GM12874 (cell line): Measurements from ENCODE around the gene EDN3.

Source experiments
- TF ChIP-seq, protein P1 (sequence below): IDR thresholded peaks from 2 replicates; pipeline ENCODE4 v1.5.1; 2011; ENCODE audit warnings: low read depth, mild to moderate bottlenecking, control low read depth, low read length, moderate library complexity; ENCODE audit not compliant: insufficient read depth

EDN3 gene

DNA sequence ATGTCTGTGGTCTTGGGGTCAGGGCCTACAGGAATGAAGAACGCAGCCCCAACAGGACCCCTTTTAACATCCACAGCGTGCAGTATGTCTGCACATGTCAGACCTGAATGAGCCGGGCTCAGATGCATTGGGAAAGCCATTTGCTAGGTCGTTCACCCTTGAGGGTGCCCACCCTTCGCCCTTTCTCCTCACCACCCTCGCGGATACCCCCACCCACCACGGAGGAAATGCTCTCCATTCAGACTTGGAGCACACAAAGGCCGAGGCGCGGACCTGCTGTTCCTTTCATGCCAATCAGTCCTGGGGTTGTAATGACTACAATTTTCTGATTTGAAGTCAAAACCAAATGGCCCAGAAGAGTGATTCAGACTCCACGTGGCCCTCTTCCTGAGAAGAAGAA lies 62.7 kb downstream of the EDN3 start:
- TF ChIP-seq, protein P1, sequence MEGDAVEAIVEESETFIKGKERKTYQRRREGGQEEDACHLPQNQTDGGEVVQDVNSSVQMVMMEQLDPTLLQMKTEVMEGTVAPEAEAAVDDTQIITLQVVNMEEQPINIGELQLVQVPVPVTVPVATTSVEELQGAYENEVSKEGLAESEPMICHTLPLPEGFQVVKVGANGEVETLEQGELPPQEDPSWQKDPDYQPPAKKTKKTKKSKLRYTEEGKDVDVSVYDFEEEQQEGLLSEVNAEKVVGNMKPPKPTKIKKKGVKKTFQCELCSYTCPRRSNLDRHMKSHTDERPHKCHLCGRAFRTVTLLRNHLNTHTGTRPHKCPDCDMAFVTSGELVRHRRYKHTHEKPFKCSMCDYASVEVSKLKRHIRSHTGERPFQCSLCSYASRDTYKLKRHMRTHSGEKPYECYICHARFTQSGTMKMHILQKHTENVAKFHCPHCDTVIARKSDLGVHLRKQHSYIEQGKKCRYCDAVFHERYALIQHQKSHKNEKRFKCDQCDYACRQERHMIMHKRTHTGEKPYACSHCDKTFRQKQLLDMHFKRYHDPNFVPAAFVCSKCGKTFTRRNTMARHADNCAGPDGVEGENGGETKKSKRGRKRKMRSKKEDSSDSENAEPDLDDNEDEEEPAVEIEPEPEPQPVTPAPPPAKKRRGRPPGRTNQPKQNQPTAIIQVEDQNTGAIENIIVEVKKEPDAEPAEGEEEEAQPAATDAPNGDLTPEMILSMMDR, result no peak

DNA sequence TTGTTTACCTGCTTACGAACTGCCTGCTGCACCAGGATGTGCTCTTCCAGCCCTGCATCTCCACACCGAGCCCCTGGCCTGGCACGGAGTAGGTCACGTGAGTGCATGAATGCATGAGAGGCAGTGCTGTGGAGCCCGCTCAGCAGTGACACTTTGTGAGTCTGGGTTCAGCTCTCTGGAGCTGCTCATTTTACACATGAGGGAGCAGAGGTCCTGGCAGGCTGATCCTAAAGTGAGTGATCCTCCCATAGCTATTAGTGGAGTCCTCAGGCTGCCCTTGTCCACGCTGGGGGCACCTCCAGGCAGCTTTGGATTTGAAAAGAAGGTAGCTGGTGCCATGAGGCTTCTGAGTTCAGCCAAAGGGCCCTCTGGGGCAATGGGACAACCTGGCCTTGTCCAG lies 64.2 kb downstream of the EDN3 start:
- TF ChIP-seq, protein P1, result no peak

DNA sequence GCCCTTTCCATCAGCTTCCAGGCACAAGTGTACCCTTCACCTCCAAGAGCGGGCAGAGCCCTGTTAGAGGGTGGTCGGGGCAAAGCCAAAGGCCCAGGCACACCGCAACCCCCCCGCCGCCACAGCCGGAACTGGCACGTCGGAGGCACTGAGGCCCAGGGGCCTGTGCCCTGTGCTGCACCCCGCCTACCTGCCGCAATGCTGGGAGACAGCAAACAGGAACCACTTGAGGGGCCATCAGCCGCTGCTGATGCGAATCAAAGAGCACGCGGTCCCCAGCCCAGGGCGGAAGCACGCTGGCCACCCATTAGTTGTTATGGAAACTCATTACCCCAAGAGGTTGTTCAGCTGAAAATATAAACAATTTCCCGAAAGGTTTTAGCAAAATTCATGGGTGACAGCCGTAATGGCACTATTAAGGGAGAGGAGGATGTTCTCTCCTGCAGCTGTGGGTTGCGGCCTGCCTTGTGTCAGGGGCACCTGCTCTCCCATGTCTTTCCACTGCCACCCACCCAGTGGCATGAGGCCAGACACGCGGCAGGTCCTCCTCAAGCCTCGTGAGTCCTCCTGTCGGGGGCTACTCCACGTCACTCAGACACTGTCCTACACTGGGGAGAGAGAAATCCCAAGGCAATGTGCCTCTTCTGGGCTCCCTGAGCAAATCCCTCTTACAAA lies 65.3 kb downstream of the EDN3 start:
- TF ChIP-seq, protein P1, result no peak

DNA sequence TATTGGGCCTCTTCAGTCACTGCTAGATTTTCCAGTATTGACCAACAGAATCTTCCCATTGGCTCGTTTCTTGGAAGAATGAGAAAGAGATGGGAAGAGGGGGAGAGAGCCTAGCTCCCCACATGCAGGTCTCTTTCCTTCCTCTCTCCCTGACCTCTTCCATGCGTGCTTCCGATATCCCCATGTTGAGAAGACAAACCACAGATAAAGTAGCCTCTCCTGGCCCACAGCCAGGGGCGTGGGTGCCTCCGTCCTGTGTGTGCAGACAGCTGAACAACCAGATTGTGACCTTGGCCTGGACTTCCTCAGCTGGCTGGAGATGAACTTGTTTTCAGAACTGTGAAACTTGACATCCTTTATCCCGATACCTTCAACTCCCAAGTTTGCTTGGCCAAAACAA lies 71.0 kb downstream of the EDN3 start:
- TF ChIP-seq, protein P1, result no peak

DNA sequence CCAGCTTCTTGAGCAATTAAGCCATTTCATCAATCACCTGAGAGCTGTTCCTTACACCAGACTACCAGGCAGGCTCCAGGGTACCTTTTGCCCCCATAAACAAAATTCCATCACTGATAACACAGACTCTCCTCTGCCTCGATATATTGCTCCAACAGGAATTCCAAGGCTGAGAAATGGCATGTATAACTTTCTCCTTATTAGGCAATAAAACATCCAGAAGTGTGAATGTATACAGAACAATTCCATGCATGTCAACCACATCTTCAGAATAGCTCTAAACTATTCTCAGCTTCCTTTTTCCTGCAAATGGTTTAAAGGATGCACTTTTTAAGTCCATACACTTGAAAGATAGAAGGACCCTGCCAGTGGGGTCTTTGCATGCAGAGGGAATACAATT lies 73.8 kb downstream of the EDN3 start:
- TF ChIP-seq, protein P1, result no peak

DNA sequence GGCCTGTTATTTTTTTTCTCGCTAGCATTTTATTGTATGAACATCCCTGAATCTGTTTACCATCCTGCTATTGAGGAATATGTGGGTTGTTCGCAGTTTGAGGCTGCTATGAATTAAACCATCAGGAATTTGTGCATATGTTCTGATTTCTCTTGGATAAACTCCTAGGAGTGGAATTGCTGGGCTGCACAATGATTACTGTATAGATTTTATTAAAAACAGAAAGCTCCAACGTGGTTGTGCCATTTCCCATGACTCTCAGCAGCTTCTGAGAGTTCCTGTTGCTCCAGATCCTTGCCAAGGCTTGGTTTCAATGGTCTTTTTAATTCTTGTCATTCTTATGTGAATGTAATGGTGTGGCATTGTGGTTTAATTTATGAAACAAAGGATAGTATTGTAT lies 75.1 kb downstream of the EDN3 start:
- TF ChIP-seq, protein P1, result no peak
